ENCODE results near the gene RNU6-1.

Gene RNU6-1

GRCh38 chr15:67883234-67883773, 43.5 kb upstream of the RNU6-1 start:
- no peak overlapping the region for H3K4me3 ChIP-seq (ENCODE audit: low read depth, low read length)
- TF ChIP-seq CTCF (IDR thresholded peaks at IDR 0.05; ENCODE audit: control insufficient read depth, extremely low read depth, insufficient read depth) = no peak
- no peak for DNase-seq (ENCODE audit: low read depth)

- no peak for DNase-seq (ENCODE audit: low read depth)
- TF ChIP-seq CTCF (IDR thresholded peaks at IDR 0.05; ENCODE audit: control insufficient read depth, extremely low read depth, insufficient read depth) = no peak
- H3K4me3 ChIP-seq (ENCODE audit: low read depth, low read length) = no peak overlapping the region
These were observed 42.8 kb upstream of the RNU6-1 start for GRCh38 chr15:67882487-67883233.

GRCh38 chr15:67880651-67881182, 40.9 kb upstream of the RNU6-1 start:
- no peak for DNase-seq (ENCODE audit: low read depth)
- no peak for TF ChIP-seq CTCF (IDR thresholded peaks at IDR 0.05; ENCODE audit: control insufficient read depth, extremely low read depth, insufficient read depth)
- no peak overlapping the region for H3K4me3 ChIP-seq (ENCODE audit: low read depth, low read length)

GRCh38 chr15:67879440-67880129, 39.7 kb upstream of the RNU6-1 start:
- DNase-seq (ENCODE audit: low read depth) = no peak
- H3K4me3 ChIP-seq (ENCODE audit: low read depth, low read length) = no peak overlapping the region
- TF ChIP-seq CTCF (IDR thresholded peaks at IDR 0.05; ENCODE audit: control insufficient read depth, extremely low read depth, insufficient read depth) = no peak

- H3K4me3 ChIP-seq (ENCODE audit: low read depth, low read length) = no peak overlapping the region
- no peak for TF ChIP-seq CTCF (IDR thresholded peaks at IDR 0.05; ENCODE audit: control insufficient read depth, extremely low read depth, insufficient read depth)
- no peak for DNase-seq (ENCODE audit: low read depth)
These were observed 38.9 kb upstream of the RNU6-1 start for GRCh38 chr15:67878712-67879206.

GRCh38 chr15:67873777-67874176, 33.9 kb upstream of the RNU6-1 start:
- no peak for DNase-seq (ENCODE audit: low read depth)
- no peak overlapping the region for H3K4me3 ChIP-seq (ENCODE audit: low read depth, low read length)
- no peak for TF ChIP-seq CTCF (IDR thresholded peaks at IDR 0.05; ENCODE audit: control insufficient read depth, extremely low read depth, insufficient read depth)
